Fibroblast of peridontal ligament (primary cell): Measurements from ENCODE around the gene LCP1.

Experiments
- DNase-seq: peaks from one replicate; pipeline ENCODE4 v3.0.0-alpha.2; 2010; ENCODE audit errors: extremely low read depth

Gene LCP1

DNA sequence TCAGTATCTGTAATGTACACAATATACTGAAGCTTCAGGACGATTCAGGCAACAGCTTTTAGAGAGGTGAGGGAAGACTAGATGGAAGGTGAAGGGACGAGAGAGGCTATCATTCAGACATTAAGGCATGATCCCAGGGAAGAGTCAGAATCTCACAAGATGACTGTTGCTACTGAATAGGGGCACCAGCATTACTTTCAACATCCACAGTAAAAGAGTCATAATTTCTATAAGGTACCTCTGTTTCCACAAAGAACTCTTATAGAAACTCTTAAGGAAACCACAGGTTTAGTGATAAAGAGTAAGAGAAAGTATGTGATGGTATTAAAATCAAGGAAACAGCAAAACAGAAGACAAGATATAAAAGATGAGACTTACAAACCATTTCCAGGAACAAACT is 23.0 kb downstream of the LCP1 start:
- no peak for DNase-seq

DNA sequence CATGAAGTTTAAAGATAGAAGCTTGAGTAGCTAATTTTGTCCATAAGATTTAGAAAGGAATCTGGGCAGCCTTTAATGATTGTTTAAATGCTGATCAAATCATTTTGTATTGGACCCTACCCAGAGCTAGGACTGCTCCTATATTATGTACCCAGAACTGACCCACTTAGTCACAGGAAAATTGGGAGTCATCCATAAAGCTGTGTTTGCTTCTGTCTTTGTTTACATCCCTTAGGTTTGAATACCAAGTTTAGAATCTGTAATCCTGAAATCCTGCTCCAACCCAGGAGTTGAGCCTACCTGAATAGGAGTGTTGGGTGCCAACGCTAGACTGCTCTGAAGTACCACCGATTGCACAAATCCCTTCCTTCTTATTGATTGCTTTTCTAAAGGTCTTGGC is 23.8 kb downstream of the LCP1 start:
- no peak for DNase-seq

DNA sequence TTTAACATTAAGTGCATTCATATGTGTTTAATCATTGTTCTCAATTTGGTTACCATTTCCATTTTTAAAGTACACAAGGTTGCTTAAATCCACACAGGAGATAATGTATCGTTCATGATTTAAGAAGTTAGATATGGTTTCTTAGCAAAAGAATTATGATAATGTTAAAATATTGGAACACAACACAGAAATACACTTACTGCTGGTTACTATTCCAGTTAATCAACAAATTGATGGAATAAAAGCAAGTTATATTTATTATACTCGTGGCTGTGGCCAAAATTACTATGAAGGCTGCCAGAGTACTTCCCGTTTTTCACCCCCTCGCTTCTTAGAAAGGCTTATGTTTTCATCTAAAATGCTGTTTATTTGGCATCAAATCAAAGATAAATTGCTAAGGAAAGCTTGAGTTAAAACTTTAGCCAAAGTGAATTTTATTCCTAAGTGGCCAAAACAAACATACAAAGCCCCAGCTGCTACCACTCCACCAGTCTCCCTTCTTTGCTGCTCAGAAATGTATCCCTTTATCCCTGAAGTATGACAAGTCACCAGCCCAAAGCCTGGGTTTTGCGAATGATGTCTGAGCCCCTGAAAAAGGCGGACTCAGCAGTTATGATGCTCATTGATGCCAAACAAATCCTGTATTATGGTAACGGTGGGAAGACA is 27.7 kb downstream of the LCP1 start:
- DNase-seq = no peak

DNA sequence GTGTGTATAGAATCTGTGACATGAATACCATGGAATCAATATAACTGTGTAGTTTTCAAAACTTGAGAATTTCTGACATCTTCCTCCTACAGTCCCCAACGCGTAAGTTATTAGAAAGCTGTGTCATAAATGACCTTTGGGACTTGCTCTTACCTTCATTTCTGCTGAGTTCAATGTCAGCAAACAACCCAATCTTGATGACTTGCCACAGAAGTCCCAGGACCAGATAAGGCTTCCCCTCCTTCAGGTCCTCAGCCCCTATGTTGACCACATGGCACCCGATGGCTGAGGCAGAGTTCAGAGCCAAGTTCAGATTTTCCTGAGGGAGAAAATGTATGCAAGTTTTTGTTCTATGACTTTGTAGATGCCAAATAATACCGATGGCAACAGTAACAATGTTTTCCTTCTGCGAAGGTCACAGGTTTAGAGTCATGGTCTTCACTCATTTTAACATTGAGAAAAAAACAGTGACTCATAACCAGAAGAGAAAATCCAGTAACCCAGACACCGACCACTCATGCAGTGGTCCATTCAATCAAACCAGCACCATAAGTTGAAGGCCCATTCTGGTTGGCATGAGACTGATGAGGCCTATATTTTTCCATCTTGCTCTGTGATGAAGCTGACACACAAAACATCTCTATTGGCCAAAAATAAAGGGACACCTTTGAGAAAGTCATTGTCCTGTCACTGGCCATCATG is 29.2 kb downstream of the LCP1 start:
- no peak for DNase-seq

DNA sequence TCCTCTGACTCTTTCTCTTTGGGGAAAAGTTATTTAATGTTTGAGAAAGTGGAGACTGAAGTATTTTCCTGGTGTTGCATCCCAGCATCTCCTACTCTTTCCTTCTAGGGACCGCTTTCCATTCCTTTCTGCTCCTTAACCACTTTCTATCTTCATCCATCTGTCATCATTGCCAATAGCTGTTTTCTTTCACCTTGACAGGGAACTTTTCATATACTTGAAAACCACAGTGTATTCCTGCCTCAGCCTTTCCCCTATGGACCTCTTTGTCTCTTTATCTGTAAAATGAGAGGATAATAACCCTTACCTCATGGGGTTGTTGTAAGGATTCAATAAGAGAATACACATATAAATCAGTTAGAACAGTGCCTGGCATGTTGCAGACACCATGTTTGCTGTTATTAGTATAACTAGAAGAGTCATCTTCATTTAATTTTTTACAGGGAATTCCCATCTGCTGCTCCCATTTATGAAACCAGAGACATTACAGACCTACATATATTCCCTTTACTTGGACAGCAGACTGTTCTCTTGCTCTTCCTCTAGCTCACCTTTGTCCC is 31.8 kb downstream of the LCP1 start:
- no peak for DNase-seq

DNA sequence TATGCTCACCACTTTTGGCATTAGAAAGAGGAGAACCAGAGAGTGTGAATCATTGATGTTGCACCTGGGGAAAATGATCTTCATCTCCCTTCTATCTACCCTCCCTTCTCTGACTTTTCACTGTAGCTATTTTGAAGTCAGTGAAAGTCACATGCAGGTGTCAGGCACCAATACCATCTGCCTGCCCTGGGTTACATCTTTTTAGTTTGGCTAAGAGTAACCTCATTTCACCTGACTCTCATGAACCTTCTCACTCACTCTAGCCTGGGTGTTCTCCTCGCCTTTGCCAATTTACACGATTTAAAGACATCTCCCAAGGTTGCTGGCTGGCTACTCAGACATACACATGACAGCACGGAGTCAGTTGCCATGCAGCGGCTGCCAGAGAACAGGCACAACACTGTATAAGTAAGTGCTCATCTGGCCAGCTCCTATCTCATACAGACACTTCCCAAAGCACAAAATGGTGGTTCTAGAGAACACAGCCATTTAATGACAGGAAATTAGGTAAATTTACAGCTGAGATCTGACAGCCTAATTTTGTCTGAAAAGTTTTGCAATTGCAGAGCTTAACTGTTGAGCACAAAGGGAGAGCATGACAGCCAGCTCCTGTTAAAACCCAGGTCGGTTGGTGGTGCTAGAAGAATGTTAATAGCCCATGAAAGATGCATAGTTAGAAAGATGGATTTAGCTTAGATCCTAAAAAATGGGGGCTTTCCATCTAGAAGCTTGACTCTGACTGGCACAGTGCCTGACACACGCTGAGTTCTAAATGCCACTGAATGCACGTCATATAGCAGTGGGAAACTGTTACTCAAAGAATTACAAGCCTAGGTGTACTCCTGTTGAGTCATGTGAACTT is 32.5 kb downstream of the LCP1 start:
- no peak for DNase-seq

DNA sequence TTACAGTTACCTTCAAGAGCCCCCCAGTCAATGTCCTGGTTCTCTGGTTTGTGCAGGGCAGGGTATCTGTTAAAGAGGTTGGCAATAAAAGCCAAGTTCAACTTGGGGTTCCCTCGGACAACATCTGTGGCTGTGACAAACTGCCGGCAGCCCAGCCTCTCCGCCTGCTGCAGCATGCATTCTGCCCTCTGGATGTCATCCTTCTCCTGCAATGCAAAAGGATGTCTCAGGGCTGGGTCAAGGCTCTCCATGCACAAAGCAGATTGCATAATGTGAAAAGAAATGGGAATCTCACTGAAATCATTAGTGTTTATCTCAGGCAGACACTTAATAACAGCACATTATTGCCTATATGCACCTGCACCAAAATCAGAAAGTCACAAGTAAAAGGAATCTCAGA is 35.1 kb downstream of the LCP1 start:
- peak; percentile 5 for DNase-seq

DNA sequence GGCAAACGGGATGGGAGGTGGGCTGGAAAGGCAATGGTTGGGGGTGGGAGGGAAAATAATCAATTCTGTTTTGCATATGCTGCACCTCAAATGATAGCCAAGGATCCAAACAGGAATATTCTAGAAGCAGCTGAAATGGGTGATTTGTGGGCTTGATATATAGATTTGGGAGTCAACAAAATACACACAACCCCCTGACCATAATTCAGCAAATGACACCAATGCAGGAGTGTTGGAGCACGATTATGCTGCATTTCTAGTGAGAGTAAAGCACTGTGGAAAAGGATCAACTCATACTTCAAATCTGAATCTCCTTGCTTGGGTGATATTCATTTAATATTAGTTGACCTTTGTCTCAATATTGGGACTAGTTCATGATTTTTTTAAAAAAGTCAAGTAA is 36.0 kb downstream of the LCP1 start:
- DNase-seq = no peak

DNA sequence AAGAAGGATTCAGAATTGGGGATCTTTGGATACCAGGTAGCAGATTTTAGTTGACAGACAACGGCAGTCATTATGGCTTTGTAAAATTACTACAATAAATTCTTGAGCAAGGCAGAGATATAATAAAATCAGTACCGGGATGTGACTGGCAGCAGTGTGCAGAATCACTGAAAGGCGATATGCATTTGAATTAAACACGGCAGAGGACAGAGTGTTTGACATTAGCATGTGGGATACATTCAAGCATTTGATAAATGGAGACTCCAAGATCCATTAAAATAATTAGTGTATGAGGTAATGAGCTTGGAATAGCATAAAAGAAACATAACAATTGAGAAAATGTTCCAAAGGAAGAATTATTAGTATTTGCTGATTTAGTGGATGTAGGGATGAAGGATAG is 36.8 kb downstream of the LCP1 start:
- DNase-seq = no peak

DNA sequence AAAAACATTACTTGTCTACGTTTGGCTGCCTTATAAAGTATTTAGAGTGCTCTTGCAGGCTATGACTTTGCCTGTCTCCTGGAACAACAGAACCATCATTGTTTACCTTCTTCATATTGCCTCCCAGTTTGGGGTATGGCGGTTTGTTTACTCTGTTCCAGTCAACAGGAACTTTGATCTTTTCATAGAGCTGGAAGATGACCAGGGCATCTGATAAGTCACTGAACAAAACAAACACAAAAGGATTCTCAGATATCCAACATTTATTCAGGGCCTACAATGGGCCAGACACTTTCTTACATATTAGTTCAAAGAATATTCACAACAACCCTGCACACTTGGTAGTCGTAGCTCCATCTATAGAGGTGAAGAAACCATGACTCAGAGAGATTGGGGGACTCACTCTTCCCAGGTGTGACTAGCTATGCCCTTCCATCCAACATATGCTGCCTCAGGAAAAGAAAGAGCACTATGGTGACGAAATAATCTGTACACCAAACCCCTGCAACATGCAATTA is 38.7 kb downstream of the LCP1 start:
- no peak for DNase-seq

DNA sequence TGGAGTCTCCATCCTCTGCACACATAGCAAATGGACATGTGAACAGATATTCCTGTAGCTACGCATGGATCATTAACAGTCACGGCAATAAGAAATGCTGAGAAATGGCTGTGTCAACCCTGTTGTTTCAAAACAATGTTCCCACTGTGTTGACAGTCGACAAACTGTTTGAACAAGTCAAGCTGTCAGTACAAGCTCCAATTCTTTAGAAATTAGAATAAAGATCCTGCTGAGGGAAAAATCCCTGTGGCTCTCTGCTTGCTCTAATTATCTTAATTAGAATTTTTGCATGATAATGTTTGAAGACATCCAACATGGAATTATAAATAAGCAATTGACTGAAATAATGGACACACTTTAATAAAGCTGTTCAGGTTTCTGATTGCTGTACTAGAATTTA is 39.2 kb downstream of the LCP1 start:
- no peak for DNase-seq

DNA sequence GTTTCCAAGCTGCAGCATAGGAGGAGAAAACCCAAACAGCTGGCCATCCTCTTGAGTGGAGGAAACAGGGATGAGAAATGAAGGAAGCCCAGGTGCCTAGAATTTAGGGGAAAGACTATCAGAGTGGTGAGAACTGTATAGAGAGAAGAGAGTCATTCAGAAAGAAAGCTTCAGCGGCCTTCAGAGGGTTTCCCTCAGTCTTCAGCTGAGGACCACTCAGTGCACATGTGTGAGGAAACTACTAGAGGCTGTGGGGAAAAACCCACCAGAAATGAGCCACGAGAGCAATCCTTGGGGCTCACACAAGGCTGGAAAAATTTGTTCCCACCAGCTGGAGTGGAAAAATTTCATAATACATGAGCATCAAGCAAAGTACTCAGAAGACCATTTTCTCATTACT is 41.9 kb downstream of the LCP1 start:
- no peak for DNase-seq

DNA sequence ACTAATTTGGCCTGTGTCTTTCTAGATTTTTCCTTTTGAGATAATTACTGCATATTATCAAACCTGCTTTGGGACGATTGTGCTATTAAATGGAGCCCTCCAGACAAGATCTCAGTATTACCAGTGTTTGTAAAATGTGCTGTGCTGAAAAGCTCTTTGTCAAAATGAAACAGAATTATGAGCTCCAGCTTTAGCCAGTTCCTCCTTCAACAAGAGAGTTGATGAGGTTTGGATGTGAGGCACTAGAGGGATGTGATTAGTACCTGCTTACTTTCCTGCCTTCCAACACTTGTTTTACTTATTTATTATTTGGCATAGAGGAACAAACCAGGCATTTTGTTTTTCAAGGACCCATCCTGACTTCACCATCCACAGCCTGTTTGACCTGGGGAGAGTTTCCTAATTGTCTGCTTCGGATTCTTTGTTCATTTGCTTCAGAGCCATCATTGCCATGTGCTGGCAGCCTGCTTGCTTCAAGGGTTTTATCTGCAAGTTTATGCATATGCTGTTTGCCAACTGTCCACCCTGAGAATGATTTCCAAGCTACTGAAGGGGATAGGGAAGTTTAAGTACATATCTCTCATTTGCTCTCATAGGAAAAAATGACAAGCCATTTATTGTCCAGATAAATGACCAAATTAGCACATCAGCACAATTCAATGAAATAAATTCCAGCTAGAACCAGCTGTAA is 44.2 kb downstream of the LCP1 start:
- DNase-seq = no peak

DNA sequence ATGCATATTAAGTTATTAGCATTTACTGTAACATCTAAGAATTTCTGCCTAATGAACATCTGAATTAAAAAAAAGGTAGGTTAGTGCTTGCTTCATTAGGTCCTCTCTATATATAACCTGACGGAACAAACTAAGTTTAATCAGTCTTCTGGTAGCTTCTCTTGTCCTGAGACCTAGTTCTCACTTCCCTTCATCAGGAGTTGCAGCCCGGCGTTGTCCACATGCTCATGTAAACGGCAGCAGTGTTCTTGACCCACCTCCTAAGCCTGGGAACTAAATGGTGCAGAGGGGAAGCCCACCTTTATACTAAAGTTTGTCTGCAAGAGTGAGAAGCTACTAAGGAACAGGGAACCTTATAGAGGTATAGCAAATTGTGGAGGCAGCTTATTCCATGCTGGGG is 45.3 kb downstream of the LCP1 start:
- no peak for DNase-seq

DNA sequence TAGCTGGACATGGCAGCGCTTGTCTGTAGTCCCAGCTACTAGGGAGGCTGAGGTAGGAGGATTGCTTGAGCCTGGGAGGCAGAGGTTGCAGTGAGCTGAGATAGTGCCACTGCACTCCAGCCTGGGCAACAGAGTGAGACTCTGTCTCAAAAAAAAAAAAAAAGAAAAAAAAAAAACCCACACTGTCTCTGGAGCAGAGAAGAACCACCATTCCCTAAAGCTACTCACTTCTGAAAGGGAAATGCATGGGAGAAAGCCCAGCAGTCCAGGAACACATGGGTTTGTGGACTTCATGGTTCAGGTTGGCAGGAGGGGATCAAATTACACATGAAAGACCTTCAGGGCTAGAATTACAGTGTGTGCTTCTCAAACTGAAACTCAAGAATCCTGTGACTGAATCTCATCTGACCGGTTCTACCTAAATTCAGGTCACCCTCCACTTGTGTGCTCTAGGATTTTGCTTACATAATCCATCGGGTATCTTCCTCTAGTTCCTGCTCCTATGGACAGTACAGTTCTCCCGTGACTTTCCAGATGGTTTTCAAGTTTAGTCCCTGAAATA is 46.9 kb downstream of the LCP1 start:
- no peak for DNase-seq

DNA sequence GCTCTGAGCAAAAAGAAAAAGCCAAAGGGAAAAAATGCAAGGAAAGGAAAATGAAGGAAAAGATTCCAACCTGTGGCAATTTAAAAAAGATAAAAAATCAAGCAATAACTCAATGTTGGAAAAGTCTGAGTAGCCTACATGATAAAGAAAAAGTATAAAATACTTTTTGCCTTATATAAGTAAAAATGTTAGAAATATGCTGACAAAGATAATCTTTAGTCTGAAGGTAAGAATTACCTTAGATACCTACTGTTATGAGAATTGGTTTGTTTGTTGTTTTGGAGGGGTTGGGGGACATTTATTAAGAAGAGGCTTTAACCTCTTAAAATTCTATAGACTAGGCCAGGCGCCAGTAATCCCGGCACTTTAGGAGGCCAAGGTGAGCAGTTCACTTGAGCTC is 47.5 kb downstream of the LCP1 start:
- no peak for DNase-seq

DNA sequence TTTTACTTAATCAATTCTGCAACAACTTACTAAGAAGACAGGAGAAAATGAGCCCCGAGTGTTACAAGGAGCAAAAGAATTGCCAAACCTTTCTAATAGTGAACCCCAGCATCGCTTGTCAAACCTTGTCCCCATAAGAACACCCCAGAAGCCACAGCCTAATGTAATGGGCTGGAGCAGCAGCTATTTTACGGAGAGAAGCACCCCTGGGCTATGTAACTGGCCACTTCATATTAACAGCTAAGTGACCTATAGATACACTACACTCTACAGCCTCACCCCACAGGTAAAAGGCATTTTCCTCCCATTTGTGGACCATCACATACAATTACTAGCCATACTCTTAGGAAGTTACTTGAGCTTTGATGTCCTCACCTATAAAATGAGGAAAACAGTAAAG is 49.9 kb downstream of the LCP1 start:
- no peak for DNase-seq

DNA sequence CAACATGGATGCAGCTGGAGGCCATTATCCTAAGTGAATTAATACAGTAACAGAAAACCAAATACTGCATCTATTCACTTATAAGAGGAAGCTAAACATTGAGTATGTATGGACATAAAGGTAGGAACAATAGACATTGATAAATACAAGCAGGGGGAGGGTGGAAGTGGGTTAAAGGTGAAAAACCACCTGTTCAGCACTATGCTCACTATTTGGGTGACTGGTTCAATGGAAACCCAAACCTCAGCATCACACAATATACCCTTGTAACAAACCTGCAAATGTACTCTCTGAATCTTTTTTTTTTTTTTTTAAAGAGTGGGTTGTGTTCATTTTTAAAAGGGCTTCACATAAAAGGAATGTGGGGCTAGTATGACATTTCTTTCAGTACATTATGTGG is 50.3 kb downstream of the LCP1 start:
- no peak for DNase-seq

DNA sequence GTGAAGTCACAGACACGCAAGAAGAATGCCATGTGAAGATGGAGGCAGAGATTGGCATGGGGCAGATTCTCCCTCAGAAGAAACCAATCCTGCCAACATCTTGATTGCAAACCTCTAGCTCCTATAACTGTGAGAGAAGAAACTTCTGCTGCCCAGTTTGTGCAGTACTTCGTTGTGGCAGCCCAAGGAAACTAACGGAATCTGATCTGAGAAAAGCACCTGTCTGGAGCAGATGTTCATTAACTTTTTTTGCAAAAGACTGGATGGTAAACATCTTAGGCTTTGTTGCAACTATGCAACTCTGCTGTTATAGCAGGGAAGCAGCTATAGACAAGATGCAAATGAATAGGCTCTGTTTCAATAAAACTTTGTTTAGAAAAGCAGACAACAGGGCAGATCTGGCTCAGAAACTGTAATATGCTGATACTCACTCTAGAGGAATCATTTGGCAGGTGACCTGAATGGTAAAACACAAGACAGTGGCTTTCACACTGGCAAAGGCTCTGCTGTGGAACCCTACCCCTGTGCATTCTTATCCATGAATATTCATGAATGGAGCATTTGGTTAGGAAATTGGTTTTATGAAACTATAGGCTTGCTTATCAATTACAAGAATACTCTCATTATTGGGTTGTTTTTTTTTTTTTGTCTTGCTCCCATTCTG is 51.9 kb downstream of the LCP1 start:
- DNase-seq = no peak

DNA sequence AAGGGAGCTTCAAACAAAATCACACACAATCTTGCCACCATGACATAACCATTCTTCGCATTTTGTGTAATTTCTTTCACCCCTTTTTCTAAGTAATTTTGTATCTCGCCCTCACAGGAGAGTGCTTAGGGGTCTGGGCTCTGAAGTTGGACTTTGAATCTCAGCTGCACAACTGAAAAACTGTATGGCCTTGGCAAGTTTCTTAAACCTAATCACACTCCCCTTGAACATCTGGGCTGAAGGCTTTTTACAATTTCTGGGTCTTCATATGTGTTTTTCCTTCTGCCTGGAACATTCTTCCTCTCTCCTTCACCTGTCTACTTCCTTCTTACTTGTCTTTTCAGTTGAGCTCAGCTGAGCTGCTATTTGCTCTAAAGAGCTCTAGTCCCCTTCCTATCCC is 52.9 kb downstream of the LCP1 start:
- no peak for DNase-seq
